ENCODE data around the gene FKBP11. TPM values are rescaled to one million over a fixed set of nuclear protein-coding genes. Genes with fewer than 3 reads are reported as not detected.
A peak's percentile ranks its signal among the peaks of the same experiment; 100 is the strongest.
"Not testable (repeated sequence)": the region's sequence is repeated elsewhere in the genome, so short reads cannot be mapped to it uniquely, and the experiment has no call there.

Gene FKBP11
- total RNA-seq, 1 experiment from 2014 or later = 27.6 TPM

DNA sequence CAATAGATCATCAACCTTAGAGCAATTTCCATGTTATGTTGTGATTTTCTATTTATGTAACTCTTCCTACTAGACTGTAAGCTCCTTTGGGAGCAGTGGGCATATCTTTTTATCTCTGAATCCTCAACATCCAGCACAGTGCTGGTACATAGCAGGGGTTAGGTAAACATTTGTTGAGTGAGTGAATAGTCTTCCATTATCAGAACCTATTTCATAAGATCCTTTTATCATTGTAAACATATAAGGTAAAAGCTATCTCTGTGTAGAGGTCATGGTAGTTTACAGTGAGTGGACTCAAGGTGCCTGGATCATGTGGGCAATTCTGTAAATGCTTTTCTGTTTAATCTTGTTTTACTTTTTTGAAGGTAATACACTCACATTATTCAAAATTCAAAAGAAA, 15.1 kb downstream of the FKBP11 start:
- no peak for DNase-seq (ENCODE audit: low read depth)

DNA sequence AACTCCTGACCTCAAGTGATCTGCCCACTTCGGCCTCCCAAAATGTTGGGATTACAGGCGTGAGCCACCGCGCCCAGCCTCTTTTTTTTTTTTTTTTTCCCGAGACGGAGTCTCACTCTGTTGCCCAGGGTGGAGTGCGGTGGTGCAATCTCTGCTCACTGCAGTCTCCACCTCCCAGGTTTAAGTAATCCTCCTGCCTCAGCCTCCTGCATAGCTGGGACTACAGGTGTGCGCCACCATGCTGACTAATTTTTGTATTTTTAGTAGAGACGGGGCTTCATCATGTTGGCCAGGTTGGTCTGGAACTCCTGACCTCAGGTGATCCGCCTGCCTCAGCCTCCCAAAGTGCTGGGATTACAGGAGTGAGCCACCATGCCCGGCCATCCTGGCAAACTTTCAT, 15.6 kb downstream of the FKBP11 start:
- DNase-seq (ENCODE audit: low read depth) = not testable (repeated sequence)

DNA sequence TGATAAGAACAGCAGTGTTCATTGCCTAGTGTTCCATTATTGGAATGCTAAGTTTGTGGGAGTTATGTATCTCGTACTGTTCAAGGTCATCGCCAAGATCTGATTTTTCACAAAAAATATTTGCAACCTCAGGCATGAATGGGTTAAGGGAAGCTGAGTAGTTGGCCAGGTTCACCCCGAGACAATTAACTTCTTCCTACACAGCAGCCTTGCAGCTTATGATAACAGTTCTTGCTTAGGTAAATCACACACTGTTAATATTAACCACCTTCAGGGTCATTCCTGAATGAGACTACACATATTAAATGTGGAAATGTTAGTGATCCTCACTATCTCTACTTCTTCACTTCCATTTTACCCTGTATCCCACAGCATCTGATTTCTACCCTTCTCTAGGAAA, 18.0 kb downstream of the FKBP11 start:
- no peak for DNase-seq (ENCODE audit: low read depth)

DNA sequence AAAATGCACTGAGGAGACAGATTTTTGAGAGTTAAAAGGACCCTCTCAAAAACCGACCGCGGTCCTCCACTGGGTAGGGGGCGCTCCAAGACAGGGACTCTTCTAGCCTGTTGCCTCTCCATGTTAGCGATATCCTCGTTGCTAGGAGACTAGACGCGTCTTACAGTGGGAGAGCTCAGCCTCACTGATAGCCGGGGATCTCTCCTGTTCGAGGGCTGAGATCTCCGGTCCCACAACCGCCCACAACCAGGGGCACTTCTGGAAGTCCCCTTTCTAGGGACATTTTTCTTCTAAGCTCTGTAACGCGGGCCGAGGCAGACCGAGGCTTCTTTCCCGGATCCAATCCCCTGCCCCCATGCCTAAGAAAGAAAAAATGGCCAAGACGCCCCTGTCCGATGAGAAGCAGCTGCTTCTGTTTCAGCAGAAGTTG, 21.3 kb downstream of the FKBP11 start:
- peak; percentile 83 for DNase-seq (ENCODE audit: low read depth)

DNA sequence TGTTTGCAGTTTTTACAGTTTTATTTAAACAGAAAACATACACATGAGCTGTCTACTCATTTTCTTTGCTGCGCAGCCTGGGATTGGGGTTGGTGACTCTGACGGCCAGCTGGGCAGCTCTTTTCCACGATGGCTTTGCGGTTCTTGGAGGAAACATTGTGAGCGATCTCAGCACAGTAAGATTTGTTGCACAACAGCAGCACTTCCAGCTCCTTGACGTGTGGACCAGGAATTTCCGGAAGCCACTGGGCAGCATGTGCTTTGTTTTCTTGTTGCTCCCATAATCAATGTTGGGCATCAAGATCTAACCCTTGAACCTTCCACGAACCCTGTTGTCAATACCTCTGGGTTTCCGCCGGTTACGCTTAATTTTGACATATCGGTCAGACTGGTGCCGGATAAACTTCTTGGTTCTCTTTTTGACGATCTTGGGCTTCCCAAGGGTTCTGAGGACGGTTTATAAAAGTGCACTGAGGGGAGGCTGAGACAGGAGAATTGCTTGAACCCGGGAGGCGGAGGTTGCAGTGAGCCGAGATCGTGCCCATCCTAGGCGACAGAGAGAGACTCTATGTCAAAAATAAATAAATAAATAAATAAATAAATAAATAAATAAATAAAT, 21.8 kb downstream of the FKBP11 start:
- peak; percentile 75 for DNase-seq (ENCODE audit: low read depth)

DNA sequence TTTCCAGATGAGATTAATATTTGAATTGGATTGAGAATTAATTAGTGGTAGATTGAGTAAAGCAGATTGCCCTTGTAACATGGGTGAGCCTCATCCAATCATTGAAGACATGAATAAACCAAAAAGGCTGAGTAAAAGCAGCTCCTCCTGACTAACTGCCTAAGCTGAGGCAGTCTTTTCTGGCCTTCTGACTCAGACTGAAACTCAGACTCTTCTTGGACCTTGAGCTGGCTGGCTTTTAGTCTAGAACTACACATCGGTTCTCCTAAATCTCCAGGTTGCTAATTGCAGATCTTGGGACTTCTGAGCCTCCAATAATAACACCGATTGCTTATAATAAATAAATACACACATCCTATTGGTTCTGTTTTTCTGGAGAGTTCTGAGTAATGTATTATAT, 24.0 kb downstream of the FKBP11 start:
- no peak for DNase-seq (ENCODE audit: low read depth)

DNA sequence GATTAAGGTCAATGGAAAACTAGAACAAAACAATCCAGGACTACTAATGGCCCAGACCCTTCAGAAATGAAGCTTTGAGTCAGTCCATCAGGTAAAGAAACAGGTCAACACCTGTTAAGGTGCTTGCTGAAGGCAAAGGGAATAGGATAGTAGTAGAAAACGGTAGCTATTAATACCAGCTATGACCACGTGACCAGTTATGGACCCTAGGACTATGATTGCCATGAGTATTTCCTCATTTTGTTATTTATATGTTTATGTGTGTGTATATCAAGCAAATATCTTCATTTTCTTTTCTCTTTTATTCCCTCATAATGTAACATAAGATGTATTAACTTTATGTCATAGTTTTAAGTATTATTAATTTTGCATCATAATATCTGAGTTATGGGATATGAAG, 25.6 kb downstream of the FKBP11 start:
- no peak for DNase-seq (ENCODE audit: low read depth)

DNA sequence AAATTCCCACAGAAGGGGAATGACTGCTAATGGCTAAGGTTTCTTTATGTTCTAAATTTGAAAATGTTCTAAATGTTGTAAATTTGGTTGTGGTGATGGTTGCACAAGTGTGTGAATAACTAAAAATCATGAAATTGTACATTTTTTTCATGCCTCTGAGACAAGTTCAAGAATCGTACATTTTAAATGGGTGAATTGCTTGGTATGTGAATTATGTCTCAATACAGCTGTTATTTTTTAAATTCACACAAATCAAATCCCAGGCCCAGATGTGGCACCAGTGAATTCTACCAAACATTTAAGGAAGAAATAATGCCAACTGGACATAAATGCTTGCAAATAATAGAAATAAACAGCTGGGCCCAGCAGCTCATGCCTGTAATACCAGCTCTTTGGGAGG, 31.0 kb downstream of the FKBP11 start:
- DNase-seq (ENCODE audit: low read depth) = no peak

DNA sequence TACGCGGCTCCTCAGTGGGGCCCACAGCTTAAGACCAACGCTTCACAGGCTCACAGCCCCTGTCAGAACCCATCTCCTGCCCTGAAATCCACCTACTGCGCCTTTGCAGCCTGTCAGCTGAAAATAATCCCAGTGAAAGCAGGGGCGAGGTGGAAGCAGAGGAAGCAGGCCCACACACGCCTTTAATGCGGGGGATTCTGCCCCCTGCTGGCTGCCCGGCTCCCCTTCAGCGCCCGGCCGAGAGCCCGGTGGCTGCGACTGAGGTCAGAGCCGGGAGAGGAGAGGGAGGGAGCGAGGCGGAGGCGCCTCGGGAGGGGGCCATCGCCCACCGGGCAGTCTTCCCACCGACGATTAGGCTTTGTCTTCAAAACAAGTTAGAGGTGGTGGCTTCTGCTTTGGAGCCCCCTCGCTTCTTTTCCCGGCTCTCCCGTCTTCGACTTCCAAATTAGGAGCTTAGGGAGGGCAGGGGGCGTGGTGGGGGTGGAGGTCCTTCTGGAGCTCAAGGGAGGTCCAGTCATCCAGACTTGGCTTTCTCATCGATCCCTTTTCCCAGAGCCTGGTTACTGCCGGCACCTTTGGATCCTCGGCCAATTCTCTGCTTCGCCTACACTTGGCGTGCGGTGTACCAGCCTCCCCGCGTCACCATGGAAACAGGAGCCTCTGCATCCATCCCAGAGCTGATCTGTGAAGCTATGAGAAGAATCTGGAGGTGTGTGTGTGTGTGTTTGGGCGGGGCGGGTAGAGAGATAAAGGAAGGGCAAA, 34.5 kb downstream of the FKBP11 start:
- peak; percentile 43 for DNase-seq (ENCODE audit: low read depth)

DNA sequence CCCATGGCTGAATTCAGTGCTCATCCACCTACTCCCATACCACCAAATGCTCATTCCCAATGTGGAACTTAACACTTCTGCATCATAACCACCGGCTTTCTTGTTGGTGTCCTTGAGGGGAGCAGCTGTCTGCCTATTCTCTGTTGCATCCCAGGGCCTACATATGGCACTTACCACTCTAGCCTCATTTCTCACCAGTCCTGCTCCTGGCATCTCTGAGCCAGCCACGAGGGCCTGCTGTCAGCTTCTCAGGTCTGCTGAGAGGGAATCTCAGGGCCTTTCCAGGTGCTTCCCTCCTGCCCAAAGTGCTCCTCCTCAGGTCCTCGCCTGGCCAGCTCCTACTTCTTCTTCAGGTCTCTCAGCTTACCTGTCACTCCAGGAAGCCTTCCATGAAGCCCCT, 35.6 kb downstream of the FKBP11 start:
- DNase-seq (ENCODE audit: low read depth) = no peak

DNA sequence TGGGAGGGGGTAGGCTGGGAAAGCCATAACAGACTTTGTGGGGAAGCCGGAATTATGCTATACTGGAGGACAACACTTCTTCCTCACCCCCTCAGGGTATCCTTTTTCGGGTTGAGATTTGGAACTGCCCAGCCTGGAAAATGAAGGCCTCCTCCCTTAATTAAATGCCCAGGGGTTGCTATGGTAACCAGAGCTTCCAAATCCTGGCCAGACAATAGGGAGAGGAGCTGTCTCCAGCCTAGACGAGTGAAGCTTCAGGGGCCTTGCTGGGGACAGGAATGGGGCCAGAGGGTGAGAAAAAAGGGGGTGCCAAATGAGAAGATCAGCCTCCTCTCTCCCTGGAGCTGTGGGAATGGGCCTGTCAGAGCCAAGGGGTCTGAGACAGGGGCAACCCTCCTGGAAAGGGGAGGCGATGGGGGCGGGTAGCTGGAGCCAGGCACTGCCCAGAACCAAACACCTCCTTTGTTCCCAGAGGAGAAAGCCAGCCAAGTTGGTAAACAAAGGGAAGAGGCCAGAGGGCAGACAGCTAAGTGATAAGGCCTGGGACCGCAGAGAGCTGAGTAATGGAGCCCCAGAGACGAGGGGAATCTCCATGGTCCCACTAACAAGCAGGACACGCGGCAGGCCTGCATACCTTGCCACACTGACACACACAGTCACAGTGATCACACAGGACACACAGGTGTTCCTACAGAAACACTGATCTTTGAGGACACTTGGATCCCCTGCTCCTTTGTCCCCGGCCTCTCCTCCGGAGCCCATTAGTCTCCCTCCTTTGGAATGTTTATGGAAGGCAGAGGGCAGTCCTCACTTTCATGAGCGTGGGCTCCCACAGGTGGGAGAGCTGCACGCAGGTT, 41.8 kb downstream of the FKBP11 start:
- DNase-seq (ENCODE audit: low read depth) = peak; percentile 15

DNA sequence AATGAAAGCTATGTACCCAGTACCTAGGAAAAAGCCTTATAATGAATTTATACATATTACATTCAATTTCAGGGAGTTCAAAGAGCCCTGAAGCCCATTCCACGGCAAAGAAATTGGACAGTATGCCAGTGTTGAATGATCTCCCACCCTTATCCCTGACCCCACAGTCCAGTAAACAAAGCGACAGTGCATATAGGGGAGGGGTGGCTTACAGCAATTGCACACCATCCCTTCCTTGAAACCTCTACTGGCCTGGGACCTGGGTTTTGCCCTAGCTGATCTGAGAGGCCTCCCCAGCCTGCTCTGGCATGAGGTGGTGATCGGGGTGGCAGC, 42.4 kb downstream of the FKBP11 start:
- no peak for DNase-seq (ENCODE audit: low read depth)

DNA sequence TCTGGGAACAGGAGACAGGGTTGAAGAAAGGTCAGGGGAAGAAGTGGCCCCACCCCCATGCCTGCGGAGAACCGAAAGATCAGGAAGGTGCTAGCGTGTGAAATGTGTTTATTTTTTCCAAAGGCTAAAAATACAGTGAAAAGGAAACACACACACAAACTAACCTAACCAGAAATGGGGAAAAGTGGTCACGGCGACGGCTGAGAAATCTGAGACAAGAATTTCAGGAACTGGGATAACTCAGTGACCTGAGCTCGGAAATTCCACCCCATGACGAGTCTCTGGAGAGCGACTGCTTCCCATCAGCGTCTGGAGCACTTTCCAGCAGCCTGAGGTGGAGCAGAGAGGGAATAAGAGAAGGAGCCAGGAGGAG, 43.0 kb downstream of the FKBP11 start:
- DNase-seq (ENCODE audit: low read depth) = peak; percentile 13

DNA sequence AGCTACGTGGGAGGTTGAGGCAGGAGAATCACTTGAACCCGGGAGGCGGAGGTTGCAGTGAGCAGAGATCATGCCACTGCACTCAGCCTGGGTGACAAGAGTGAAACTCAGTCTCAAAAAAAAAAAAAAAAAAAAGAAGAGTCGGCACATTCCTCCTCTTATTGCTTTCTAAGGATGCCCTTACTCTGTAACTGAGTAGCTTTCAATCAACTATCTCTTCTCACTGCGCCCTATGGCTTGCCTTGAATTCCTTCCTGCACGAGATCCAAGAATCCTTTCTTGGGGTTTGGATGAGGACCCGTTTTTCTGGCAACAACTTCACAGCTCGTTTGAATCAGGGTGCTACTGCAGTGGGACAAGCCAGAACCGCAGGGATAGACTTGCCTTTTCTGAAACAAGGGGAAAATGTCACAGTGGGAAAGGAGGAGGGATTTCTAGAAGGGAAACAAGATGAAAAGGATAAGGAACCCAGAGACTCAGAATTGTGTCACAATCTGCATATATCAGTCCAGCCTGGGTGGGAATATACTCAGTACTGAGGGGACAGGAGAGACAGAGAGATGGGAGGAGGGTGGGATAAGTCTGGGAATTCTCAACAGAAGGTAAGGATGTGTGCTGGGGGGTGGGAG, 43.5 kb downstream of the FKBP11 start:
- DNase-seq (ENCODE audit: low read depth) = no peak

DNA sequence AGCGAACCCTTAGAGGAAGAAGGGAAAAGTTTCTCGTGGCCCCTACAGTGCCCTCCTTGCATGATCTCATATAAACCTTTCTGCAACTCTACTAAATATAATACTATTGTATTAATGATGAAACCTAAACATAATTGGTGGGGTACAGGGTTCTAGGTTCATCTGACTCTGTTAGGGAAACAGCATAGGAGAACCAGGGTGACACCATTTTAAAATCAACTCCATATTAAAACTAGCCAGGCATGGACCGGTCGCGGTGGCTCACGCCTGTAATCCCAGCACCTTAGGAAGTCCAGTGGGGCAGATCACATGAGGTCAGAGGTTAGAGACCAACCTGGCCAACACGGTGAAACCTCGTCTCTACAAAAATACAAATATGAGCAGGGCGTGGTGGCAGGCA, 44.6 kb downstream of the FKBP11 start:
- DNase-seq (ENCODE audit: low read depth) = no peak

DNA sequence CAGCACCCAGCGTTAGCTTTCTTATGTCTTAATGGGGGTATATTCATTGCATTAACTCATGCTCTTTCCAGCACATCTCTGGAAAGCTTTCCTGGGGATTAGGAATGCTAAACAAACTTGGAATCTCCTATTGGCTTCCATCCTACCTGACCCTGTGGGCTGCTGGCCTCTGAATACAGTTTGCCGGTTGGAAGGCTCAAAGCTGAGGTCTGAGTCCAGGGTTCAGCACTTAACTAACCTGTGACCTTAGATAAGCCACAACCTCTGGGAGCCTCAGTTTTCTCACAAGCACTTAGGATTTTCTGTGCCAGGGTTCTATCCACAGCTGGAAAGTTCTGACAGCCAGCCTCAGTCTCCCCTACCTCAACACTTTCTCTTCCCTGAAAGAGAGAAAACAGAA, 46.7 kb downstream of the FKBP11 start:
- DNase-seq (ENCODE audit: low read depth) = no peak

DNA sequence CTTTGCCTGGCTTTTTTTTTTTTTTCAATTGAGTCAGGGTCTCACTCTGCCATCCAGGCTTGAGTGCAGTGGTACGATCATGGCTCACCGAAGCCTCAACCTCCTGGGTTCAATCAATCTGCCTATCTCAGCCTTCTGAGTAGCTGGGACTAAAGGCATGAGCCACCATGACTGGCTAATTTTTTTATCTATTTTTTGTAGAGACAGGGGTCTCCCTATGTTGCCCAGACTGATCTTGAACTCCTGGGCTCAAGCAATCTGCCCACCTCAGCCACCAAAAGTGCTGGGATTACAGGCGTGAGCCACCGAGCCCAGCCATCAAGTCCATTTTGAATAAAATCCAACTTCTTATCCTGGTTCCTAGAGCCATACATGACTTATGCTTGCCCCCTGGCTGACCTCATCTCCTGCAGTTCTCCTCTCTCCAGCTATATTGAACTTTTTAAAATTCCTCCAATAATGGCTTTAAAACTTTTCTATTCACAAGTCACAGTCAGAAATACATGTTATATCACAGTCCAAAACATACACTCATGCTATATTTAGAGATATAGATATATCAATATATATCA, 49.3 kb downstream of the FKBP11 start:
- no peak for DNase-seq (ENCODE audit: low read depth)

DNA sequence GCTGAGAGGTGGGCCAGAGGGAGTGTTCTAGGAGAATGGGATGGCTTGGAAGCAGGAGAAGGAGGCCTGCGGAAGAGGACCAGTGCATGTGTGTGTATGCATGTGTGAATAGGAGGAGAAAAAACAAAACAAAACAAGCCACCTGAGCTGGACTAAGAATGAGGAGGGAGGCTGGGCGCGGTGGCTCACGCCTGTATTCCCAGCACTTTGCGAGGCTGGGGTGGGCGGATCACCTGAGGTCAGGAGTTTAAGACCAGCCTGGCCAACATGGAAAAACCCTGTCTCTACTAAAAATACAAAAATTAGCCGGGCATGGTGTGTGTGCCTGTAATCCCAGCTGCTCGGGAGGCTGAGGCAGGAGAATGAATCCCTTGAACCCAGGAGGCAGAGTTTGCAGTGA, 51.8 kb downstream of the FKBP11 start:
- not testable (repeated sequence) for DNase-seq (ENCODE audit: low read depth)

DNA sequence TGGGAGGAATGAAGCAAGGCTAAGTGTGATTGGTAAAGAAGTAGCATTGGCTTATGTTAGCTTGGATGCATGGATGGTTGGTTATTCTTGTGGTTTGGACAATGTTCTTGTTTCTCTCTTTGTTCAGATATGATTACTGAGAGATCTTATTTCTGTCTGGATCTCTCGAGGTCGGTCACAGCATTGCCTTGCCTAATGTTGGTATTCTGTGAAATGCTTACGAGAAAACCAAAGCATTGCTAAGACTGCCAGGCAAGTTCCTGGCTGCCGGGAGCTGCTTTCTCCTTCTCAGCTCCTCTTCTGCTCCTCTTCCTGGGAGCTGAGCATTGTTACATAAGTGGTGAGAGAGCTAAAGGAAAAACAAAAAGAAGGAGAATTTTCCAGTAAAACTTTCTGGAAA, 52.2 kb downstream of the FKBP11 start:
- no peak for DNase-seq (ENCODE audit: low read depth)

All from RPMI7951 (cell line).